HG02852 (cell line): ENCODE data around the gene PDE6G.
"Not testable (repeated sequence)": the region's sequence is repeated elsewhere in the genome, so short reads cannot be mapped to it uniquely, and the experiment has no call there.

ENCODE experiments used
- ATAC-seq: cut with Tn5 transposase; IDR thresholded peaks from one replicate; pipeline ENCODE4 v1.9.1; 2021; ENCODE audit warnings: mild to moderate bottlenecking, moderate library complexity; ENCODE audit not compliant: unreplicated experiment

PDE6G gene

DNA sequence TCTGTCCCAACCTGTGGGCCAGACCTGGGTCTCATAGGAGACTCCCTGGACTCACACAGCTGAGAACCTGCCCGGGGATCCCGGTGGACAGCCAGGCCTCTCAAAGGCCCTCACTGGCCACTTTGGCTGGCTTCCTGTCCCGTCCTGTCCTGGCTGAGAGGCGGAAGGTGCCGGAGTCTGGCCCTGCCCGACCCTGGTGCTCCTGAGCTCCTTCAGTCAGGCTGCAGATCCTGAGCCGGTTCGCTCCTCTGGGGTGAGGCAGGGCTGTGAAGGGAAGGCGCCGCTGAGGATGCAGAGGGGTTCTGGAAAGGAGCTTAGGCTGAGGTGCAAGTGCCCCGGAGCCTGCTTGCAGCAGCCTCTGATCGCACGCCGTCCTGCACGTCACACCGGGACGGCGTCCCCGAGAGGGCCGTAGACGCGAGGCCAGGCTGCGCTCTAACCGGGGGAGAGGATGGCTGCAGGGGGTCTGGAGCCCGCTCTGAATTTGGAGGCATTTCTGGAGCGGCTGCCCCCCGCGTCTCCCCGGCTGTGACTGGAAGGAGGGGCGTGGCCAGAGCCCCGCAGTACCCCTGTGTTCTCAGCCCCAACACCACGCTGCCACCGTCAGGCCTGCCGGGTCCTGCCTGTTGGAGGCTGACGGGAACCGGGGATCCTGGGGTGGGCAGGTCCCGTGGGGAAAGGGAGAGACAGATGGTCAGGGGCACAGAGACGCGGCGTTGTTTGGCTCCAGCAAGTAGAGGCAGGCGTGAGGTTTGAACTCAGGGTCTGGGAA is 31.6 kb upstream of the PDE6G start:
- no peak for ATAC-seq

DNA sequence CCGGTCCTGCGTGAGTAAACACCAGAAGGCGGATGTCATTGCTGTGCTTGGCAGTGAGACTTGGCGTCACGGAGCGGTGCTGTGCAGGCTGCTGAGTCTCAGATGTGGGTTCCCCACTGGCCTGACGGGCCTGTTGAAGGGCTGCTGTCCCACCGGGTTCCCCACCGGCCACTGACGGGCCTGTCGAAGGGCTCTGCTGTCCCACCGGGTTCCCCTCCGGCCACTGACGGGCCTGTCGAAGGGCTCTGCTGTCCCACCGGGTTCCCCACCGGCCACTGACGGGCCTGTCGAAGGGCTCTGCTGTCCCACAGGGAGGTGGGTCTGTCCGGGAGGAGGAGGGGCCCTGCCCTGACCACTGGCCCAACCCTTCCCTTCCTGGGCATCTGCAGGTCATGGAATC is 30.3 kb upstream of the PDE6G start:
- ATAC-seq, result no peak

DNA sequence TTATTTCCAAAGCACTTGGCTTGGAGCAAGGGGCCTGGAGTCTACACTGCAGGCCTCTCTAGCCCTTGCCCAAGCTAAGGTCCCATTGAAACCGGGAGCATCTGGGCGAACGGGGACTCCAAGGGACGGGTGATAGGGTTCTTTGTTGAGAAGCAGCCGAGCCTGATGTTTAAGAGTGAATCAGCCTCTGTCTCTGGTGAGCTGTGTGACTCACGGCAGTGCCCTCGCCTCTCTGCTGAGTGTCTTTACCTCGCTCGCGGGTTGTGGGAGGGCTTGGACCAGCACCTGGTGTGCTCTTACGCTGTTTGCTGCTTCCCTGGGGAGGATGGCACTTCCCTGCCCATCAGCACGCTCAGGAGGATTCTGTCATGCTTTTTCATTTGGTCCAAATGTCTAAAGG is 28.8 kb upstream of the PDE6G start:
- no peak for ATAC-seq

DNA sequence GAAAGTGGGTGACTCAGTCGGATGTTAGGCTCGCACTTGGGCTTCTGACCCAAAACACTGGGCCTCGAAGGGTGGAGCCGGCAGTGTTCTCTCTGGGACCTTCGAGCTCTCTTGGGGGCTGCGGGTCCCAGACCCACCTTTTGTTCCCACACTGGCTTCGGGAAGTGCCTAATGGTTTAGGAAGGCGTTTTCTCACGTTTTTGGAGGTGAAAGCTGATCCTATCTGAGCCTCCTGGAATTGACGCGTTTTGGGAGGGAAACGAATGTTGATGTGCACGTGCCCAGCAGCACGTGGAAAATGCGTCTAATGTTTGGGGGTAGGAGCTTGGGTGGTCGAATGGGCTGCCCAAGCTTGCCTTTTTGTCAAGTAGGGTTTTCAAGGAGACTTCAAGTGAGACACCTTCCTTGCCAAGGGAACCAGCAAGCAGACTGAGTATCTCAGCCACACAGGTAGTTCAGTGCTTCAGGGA is 28.1 kb upstream of the PDE6G start:
- no peak for ATAC-seq

DNA sequence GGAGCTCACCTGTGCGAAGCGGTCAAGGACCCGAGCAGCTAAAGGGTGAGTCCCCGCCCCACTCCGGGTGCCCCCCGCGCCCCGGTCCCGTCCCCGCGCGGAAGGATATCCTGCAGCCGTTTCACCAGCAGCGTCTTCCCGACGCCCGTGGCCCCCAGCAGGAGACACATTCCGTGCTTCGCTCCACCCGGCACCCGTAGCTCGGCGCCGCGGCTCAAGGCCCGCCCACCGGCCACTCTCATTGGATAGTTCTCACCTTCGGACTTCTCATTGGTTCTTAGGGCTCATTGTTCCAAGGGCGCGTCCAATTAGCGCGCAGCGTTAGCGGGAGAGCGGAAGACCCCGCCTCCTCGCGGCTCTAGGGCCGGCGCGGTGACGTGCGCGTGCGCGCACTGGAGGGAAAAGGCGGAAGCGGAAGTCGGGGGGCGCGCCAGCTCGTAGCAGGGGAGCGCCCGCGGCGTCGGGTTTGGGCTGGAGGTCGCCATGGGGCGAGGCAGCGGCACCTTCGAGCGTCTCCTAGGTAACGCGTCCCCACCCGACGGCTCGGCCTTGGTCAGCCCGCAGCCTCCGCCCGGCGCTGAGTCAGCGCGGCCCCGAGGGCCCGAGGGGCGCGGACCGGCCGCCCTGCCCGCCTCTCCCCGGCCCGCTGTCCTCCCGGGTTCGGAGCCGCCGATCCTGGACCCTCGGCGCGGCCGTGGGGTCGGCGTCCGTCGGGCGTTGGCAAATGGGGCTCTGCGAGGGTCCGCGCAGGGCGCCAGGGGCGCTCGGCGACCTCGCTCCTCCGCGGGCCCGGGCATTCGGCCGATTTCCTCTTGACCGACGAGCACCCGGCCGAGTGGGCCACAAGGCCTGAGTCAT is 27.5 kb upstream of the PDE6G start, which contains the start of the genes ARL16 and HGS:
ARL16 (minus strand) TSS at position 214 of the 858 bp plus-strand sequence; CDS start at position 170, 44 bp downstream.
HGS (plus strand) TSS at position 428 of the 858 bp plus-strand sequence; CDS start at position 484, 56 bp downstream.
- peak; percentile 87 for ATAC-seq

DNA sequence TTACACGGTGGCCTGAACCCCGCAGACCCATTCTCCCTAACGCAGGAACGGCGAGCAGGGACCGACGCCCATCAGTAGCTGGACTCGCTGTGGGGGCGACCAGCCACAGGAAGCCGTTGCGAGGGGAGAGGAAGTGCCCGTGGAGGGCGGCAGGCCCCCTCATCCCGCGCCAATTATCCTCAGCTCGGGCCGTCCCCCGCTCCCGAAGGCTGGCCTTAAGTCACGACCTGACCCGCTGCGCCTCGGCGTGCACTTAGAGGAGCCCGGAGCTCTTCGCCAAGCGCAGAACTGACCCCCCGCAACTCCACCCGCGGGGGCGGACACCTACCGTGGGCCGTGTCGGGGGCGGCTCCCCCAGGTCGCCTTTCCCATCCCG is 26.9 kb upstream of the PDE6G start:
- ATAC-seq, result peak; percentile 8

DNA sequence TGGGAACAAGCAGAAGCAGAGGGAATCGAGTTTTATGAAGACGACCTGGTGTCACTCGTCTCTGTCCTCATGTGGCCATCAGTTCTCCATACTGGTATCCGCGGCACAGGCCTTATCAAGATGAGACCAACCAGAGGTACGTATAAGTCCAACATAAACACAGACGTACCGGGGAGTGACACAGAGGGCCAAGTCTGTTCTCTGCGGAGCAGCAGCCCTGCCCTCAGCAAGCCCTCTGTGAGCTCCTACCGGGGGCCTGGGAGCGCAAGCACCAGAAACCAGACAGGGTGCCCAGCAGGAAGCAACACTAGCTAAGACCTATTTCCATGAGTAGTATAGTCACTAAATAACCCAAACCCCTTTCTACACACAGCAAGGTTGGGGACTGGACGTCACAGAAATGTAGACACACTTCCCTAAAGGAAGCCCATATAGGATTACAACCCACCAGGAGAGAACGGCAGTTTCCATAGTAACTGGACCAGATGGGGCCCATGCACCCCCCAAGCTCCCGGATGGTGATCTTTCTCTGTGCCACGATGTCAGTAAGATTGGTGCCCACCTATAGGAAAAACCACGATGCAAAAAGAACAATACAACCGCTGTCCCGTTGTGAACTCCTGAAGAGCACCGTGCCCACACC is 26.3 kb upstream of the PDE6G start:
- ATAC-seq, result no peak

DNA sequence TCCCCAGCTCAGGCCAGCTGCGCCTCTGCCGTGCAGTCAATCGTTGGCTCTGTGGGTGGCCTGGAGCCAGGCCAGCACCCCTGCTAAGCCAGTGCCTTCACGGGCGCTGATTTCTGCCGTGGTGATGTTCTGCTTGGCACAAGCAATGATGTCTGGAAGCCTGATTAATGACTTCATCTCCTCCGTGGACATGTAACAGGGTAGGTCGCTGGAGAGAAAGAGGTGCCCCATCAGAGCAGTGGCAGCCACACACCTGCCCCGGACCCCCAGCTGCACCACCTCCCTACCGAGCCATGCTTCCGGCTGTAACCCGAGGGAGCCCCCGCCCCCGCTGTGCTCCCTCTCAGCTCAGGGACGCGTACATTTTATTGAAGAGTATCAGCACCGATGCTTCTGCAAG is 25.3 kb upstream of the PDE6G start:
- no peak for ATAC-seq

DNA sequence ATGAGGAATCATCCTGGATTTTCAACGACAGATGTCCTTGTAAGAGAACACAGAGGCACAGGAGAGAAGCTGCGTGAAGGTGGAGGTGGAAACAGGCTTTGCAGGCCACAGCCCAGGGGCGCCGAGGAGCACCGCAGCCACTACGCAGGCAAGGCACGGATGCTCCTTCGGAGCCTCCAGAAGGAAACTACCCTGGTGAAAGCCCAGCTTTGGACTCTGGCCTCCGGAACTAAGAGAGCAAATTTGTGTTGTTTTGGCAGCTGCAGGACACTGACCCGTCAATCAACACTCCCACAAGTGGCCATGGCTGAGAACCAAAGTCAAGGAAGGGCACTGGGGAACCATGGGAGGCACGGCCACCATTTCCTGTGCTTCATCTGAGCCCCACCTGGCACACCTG is 23.8 kb upstream of the PDE6G start:
- no peak for ATAC-seq

DNA sequence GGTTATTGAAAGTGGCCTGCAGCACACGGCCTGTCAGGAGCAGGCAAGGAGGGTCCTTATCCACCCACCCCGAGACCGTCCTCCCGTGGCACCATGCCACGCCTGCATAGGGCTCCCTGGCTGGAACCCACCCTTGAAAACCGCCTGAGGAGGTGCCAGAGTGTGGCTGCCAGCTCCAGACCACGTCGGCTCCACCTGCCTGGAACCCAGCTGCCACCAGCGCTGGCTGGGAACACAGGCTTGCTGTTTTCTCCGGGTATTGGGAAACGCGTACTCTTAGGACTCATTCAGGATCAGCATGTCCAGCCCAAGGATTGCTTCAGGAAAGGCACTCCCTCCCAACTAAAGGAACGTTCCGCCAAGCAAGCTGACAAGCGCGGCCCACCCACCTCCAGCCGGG is 20.6 kb upstream of the PDE6G start:
- ATAC-seq, result no peak

DNA sequence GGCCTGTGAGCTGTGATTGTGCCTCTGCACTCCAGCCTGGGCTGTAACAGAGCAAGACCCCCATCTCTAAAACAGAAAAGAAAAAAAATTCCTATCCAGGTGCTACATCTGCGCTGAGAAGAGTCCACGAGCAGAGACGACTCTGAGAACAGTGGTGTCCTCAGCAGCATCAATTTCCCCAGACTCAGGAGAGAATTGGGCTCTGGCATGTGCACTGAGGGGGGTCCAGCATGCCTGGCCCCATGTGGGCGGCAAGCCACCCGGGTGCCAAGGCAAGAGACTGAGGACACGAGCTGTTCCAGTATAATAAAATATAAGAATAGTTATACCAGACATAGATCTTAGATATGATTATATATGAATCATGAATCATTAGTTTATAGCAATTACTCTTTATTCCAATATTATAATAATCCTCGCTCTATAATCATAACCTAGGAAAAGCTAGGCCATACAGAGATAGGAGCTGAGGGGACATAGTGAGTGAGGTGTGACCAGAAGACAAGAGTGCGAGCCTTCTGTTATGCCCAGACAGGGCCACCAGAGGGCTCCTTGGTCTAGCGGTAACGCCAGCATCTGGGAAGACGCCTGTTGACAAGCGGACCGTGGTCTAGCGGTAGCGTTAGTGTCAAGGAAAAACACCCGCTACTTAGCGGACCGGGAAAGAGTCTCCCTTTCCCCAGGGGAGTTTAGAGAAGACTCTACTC is 19.3 kb upstream of the PDE6G start:
- not testable (repeated sequence) for ATAC-seq

DNA sequence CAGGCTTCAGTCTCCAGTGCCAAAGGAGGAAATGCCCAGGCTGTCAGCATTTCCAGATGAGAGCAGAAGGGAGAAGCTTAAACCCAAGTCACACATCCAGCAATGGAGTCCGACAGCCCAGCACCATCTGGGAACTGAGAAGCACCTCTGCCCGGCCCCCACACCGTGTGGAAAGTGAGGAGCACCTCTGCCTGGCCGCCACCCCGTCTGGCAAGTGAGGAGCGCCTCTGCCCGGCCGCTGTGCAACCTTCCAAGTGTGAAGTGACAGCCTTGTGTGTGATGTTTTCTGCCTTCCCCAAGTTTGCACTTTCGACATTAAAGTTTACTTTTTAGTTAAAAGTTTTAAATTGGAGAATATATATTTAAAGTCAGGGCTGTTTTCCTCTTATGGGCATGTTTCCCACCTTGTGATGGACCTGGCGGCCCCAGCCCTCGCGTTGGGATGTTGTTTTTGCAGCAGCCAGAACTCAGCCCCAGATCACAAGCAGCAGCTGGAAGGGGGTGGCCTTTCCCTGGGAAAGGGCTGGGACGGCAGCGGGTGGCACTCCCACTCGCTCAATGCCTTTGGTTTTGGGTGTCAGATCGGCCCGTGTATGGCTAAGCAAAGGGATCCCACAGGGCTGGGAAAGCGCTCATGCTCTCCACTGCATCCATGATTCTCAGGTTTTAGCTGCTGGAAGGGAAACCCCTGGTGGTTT is 17.4 kb upstream of the PDE6G start:
- ATAC-seq, result no peak

DNA sequence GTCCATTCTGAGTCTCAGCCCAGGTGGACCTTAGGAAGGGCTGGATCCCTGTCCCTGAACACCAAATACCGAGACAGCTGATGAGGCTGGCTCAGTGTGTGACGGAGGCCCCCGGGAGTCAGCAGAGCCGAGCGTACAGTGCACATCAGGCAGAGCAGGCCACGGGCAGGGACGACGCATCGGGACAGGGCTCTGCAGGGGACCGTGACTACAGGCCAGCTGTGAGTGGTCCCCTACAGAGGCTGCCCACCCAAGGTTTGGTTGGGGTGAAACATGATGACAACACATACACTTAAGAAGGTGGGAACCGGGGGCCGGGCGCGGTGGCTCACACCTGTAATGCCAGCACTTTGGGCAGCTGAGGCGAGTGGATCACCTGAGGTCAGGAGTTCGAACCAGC is 16.6 kb upstream of the PDE6G start:
- no peak for ATAC-seq

DNA sequence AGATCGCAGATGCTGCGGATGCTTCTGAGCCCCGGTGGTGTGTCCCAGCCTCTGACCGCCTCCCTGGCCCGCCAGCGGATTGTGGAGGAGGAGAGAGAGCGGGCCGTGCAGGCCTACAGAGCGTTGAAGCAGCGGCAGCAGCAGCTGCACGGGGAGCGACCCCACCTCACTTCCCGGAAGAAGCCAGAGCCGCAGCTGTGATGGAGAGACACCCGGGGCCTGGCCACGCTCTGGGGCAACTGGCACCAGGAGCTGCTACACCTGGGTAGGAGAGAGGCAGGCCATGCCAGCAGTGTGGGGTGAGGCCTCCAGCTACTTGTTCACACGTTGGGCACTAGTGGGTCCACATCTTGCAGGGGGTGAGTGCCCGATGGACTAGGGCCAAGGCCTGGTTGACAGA is 16.2 kb upstream of the PDE6G start:
- no peak for ATAC-seq

DNA sequence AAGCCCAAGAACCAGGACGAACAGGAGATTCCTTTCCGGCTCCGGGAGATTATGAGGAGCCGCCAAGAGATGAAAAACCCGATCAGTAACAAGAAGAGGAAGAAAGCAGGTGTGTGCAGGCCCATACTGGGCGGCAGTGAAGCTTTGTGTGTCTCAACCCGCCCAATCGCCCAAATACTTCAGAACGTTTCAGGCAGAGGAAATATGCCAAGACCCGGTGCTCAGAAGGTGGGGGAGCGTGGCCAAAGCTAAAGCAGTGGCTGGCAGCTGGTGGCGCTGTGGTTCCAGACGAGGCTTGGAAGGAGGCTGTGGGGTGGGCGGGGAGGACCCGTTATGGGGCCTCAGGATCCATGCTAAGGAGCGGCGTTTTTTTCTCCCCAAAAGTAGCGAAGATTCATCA is 11.4 kb upstream of the PDE6G start:
- ATAC-seq, result no peak

DNA sequence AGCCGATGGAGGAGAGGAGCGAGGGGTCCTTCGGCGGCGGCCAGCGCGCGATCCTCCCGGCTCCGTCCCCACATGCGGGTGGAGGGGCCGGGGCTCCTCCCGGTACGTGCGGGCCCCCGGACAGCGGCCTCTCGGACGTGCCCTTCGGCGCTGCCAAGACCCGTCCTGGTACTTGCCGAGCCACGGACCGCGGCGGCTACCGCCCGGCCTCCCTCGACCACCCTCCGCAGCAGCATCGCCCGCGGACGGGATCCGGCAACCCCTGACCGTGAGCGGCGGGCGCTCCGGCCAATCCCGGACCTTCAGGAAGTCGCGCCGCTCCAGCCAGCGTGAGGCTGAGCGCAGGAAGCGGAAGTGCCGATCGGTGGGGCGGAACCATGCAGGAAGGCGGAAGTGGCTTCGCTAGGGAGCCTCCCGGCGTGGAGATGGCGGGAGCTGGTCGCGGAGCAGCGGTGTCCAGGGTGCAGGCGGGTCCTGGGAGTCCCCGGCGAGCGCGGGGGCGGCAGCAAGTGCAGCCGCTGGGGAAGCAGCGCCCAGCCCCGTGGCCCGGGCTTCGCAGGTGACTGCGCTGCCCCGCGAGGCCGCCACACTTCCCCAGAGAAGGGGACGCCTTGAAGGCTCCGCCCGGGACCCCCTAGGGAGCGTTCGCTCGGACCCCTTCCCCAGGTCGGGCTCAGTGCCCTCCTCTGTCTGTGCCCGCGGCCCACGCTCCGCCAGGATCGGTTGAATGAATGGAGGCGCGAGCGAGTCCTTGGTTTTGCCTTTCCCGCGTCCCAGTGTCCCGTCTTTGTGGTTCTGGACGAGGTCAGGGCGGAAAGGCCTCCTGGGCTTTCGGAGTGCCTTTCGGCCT is 10.2 kb upstream of the PDE6G start, which contains the start of the genes CCDC137 and OXLD1:
CCDC137 (plus strand) TSS at position 396 of the 850 bp plus-strand sequence; CDS start at position 426, 30 bp downstream.
OXLD1 (minus strand) TSS at position 264 of the 850 bp plus-strand sequence; CDS start at position 236, 28 bp downstream.
- peak; percentile 87 for ATAC-seq

DNA sequence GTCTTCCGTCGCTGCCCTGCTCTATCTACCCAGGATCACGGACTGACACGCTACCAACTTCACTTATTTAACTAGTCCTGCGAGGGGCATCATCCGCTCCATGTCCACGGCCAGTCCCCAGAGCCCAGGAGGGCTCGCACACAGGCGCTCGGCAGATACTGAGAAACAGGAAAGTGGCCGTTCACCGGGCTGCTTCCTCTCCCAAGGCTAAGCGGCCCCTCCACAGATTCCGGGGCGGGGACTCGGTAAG is 9.7 kb upstream of the PDE6G start:
- no peak for ATAC-seq

DNA sequence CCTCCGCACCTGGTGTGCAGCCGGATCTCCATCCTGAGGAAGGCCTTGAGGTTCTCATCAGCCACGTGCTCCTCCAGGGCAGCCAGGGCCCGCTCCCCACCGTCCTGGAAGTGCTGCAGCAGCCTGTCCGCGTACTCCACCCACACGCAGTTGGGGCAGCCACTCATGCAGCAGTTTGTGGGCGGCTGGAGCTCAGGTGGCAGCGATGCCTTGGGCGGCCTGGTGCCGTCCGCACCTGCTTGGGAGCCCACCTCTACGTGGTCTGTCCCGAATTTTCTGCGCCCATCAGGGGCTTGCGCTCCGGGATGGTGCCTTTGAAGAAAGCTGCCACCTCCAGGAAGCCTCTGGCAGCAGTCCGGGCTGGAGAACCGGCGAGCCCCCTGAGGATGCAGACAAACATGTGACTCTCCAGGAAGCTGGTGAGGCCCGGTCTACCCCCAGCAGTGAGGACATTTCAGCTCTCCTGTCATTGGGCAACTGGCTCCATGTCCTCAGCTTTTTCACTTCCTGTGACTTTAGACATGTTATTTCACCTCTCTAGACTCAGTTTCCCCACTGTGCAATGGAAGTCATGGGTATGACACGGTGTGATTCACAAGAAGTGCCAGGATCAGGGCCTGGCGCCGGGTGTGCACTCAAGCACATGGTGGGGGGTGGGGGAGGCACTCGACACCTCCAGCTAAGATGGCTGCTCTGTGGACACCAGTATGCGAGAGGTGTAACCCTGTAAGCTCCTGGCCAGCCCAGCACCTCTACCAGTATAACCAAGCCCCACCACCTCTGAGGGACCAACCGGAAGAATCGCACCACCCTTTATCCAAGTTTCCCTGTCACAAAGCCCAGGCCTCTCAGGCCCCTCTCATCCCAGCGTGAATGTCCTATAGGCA is 9.1 kb upstream of the PDE6G start:
- peak; percentile 8 for ATAC-seq
